SIG-M5 treated with dmso at 0.1 percent for 504 hours (cell line): Measurements from ENCODE around the gene ZFAND6.
A peak's percentile ranks its signal among the peaks of the same experiment; 100 is the strongest.
"Not testable (repeated sequence)": the region's sequence is repeated elsewhere in the genome, so short reads cannot be mapped to it uniquely, and the experiment has no call there.

Source experiments
- DNase-seq: peaks from one replicate; lab custom pipeline; 2025; ENCODE audit not compliant: unreplicated experiment; lab: John Stamatoyannopoulos, UW

ZFAND6 gene

DNA sequence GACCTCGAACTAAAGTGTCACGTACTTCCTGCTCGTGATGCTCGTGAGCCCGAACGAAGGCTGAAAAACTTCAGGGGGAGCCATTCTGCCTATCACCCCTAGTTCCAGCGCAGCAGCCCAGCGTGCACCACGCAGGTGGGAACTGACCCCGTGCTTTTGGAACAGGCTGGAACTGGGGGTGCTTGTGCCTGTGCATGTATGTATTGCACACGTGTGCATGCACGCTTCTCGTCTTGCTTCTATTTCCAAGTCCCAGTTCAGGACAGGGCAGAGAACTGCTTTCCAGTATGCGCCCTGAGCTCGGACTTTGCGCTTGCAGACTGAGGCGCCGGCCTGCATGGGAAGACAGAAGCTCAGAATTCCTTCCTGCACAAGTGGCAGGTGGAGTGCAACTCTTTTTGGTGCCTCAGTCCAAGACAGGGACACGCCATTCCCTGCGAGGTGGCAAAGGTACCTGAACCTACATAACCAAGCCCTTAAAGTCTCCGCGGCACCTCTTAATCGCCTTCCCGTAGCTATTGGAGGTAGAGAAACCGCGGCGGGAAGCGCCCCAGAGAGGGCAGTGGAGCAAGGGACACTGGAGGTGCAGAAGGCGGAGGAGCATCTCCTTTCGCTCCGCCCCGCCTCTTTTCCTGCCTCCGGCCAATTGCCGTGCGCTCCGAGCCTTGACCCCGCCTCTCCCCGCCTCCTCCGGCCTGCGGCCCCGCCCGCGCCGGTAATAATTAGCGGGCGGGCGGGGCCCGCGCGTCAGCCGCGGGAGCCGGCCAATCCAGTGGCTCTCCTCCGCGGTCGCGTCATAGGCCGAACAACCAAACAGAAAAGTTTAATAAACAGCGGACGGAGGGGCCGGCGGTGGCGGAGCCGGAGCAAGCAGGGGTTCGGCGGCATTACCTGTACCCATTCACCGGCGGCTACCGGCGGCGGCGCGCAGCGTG, at the start of gene ZFAND6:
Gene ZFAND6 (plus strand): TSS at position 826 of the 935 bp plus-strand sequence. CDS start 60,669 bp downstream, outside the sequence.
- peak; percentile 92 for DNase-seq

DNA sequence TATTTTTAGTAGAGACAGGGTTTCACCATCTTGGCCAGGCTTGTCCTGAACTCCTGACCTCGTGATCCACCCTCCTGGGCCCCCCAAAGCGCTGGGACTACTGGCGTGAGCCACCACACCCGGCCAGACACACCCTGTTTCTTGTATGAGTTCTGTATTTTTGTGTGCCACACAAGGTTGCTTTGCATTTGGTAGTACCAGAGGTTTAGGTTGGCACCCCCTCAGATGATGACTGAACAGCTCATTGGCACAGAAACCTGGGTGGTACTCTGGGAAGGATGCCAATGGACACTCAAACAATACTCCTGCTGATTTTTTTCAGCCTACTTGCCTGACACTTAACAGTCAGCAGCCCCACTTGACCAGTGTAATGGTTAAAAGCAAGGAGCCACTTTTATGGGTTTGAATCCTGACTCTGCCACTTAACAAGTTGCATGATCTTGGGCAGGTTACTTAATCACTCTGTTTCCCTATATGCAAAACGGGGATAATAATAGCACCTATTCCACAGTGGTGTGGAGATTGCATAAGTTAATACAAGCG, 49.3 kb upstream of the ZFAND6 start:
- DNase-seq, result peak; percentile 78

- DNase-seq, result peak; percentile 78
Observed at GRCh38 chr15:80011041-80011523, 48.4 kb upstream of the ZFAND6 start.

- DNase-seq, result no peak
Observed at GRCh38 chr15:80011596-80011995, 47.9 kb upstream of the ZFAND6 start.

- DNase-seq, result no peak
Observed at GRCh38 chr15:80012060-80012726, 47.3 kb upstream of the ZFAND6 start.

GRCh38 chr15:80014186-80014585, 45.3 kb upstream of the ZFAND6 start:
- DNase-seq, result not testable (repeated sequence)

DNA sequence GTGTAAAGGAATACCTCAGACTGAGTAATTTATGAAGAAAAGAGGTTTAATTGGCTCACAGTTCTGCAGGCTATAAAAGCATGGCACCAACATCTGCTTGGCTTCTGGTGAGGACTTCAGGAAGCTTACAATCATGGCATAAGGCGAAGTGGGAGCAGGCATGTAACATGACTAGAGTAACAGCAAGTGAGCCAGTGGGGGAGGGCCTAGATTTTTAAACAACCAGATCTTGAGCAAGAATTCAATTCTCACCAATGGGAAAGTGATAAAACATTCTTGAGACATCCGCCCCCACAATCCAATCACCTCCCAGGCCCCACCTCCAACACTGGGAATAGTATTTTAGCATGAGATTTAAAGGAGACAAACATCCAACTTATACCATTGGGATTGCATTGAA, 44.3 kb upstream of the ZFAND6 start:
- no peak for DNase-seq

GRCh38 chr15:80016506-80016905, 43.0 kb upstream of the ZFAND6 start:
- not testable (repeated sequence) for DNase-seq

DNA sequence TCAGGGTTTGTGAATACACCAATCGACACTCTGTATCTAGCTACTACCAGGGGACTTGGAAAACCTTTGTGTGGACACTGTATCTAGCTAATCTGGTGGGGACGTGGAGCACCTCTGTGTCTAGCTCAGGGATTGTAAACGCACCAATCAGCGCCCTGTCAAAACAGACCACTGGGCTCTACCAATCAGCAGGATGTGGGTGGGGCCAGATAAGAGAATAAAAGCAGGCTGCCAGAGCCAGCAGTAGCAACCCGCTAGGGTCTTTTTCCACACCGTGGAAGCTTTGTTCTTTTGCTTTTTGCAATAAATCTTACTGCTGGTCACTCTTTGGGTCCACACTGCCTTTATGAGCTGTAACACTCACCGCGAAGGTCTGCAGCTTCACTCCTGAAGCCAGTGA, 42.3 kb upstream of the ZFAND6 start:
- not testable (repeated sequence) for DNase-seq

GRCh38 chr15:80019168-80019745, 40.2 kb upstream of the ZFAND6 start:
- no peak for DNase-seq

- DNase-seq, result not testable (repeated sequence)
Observed at GRCh38 chr15:80020149-80020548, 39.3 kb upstream of the ZFAND6 start.

DNA sequence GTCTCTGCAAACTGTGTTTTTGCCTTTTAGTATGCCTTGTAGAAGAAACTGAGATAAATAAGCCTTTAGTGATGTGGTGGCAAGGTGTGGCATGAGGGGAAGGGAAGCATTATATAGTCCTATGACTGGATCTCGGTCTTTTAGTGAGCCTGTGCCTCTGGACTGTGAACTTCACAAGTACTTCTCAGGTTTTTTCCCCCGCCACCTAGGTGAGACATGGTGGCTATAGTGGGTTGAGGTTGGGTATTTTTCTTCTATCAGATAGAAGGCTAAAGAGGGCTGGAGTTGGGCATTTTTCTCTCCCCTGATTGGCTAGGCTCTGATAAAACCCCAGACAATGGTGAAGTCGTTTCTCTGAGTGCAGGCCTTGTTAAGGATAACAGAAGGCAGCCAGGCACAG, 38.7 kb upstream of the ZFAND6 start:
- DNase-seq, result no peak

DNA sequence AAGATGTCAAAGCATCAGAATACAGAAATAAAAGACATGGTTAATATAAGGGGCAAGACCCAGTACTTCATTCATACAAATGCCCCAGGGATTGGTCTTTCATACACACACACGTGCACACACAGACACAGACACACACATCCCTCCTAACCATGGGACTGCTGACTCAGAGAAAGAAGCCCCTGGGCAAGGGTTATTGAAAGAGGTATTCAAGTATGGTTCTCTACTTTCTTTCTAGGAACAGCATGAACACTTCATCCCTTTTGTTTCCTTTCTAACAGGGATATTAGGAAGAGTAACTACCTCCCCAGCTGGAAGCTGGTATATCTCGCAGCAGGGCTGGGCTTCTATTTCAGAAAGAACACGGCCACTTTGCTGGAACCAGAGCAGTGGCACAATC, 33.2 kb upstream of the ZFAND6 start:
- no peak for DNase-seq

DNA sequence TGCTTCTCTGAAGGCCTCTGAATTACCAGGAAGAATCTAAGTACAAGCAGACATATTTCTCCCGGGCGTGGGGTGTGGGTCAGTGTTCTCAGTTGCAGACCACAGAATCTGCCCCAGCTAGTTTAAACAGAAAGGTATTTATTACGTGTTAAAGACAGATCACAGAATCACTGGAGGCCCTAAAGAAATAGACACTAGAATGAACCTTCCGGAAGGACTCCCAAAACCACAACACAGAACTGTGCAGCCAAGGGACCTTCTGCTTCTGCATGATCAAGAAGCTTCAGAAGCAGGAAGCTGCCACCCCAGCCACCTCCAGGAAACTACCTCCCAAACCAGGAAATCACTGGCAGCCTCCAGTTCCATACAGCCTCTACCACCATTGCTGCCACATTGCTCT, 32.7 kb upstream of the ZFAND6 start:
- DNase-seq, result no peak

DNA sequence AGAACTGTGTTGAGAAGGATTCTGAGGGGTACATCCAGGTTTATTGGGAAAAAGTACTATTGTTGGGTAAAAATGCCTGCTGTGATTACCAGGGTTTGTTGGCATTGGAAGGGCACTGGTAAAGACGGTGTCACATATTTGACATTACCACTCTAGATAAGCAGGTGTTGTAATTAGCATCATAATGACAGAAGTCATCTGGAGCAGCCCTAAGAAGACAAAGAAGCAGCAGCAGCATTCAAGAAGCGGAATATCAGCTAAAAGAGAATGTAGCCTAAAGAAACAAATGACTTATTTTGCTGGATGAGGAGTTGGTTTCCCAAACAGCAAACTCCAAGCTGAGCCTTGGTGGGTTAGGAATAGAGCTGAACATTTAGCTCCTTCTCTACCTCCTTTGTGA, 30.5 kb upstream of the ZFAND6 start:
- DNase-seq, result no peak

DNA sequence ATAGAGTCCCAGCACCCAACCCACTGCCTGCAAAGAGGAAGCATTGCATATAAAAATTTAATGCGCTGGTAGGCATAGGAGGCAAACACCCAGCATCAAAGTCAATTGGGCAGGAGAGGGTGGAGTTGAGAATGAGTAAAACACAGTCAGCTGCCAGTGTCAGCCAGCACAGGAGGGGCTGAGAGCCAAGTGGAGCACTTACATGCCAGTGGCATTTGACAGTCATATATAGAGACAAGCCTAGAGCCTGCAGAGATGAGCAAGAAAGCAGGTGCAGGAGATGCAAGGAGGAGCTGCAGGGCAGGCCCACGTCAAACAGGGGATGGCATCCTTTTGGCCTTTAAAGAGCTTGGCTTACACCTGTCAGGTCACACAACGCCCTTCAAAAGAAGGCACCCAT, 27.6 kb upstream of the ZFAND6 start:
- DNase-seq, result no peak

DNA sequence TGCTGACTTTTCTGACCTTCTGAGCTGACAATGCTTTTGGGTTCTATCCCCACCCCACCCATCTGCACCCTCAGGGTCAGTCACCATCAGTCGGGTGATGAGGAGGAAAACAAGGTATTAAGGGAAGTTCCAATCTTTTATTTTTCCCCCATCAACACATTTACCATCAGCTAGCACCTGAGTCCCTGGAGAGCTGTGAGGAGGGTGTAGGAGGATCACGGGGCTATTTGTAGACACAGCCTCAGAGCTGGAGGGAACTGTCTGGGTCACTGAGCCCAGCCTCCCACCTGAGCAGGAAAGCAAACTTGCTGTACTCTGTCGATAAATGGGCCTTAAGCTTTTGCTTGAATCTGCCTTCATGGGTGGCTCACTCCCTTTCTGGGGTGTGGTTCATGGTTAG, 24.8 kb upstream of the ZFAND6 start:
- DNase-seq, result no peak

GRCh38 chr15:80036071-80036470, 23.4 kb upstream of the ZFAND6 start:
- no peak for DNase-seq

DNA sequence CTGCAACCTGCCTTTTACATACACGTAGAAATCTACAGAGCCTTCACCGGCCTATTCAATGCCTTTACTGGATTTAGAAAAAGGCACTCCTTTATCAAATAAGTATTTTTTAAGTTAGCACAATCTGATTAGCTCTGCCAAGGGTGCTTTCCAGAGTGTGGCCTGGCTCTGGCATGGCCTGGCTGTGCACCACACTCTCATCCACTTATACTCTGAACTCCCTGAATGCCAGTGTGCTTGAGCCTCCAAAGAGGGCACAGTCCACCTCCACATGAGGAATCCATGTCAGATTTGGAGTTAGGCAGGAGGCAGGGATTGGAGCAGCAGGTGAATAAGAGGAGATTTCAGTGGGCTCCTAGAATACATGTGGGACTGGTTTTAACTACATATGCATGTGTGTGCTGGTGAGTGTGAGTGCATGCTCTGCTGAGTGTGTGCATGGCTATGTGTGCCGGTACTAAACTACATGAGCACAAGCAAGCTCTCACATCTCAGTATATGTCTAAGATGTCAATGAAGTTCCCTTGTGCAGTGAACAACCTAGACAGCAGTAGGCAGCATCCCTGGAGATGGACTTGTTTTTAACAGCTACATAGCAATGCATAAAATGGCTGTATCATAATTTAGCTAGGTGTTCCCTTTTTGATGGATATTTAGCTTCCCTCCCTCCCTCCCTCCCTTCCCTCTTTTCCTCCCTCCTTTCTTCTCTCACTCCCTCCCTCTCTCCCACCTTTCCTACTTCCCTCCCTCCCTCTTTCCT, 17.8 kb upstream of the ZFAND6 start:
- no peak for DNase-seq

DNA sequence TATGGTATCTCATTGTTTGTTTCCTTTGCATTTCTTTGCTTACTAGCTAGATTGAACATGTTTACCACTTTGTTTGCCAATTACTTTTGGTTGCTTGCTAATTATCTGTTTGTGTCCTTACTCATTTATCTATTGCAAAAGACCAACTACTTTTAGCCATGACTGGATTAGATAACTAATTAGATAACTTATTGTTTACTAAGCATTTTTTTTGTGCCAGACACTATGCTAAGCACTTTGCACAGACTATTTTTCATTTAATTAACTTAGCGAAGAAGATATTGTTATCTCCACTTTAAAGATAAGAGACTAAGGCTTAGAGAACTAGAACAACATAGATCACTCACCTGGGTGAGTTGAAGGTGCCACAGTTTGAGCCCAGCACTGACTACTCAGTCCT, 16.9 kb upstream of the ZFAND6 start:
- no peak for DNase-seq

DNA sequence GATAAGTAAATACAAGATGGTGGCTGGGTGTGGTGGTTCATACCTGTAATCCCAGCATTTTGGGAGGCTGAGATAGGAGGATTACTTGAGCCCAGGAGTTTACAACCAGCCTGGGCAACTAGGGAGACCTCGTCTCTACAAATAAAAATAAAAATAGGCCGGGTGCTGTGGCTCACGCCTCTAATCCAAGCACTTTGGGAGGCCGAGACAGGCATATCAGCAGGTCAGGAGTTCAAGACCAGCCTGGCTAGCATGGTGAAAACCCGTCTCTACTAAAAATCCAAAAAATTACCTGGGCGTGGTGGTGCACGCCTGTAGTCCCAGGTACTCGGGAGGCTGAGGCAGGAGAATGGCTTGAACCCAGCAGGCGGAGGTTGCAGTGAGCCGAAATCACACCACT, 14.3 kb upstream of the ZFAND6 start:
- DNase-seq, result not testable (repeated sequence)
